Activated CD8-positive, alpha-beta memory T cell treated with anti-CD3 and anti-CD28 coated beads, Interleukin-2, amount 50 U/mL, for 1 hour (primary cell): Measurements from ENCODE around the gene MRPL50.

Experiments used
- DNase-seq: peaks from one replicate; pipeline ENCODE4 v3.0.0-alpha.2; 2020; ENCODE audit errors: extremely low read depth

The MRPL50 gene

GRCh38 chr9:101398068-101398929 is at the start of gene MRPL50, which contains the start of gene ZNF189:
TSS of gene MRPL50 (minus strand) at chr9:101398618. CDS start at chr9:101398592, 26 bp downstream.
TSS of gene ZNF189 (plus strand) at chr9:101398851. CDS start at chr9:101399157, 306 bp downstream.
- DNase-seq, result peak; percentile 94

GRCh38 chr9:101446732-101447131 is 48.3 kb upstream of the MRPL50 start:
- DNase-seq, result no peak

- DNase-seq, result no peak
Measured at GRCh38 chr9:101445353-101446029, 47.1 kb upstream of the MRPL50 start.

- DNase-seq, result no peak
Measured at GRCh38 chr9:101443364-101443771, 45.0 kb upstream of the MRPL50 start.

GRCh38 chr9:101442736-101443135 is 44.3 kb upstream of the MRPL50 start:
- DNase-seq, result no peak

GRCh38 chr9:101442318-101442717 is 43.9 kb upstream of the MRPL50 start:
- DNase-seq, result no peak

GRCh38 chr9:101440714-101441230 is 42.4 kb upstream of the MRPL50 start:
- no peak for DNase-seq

- DNase-seq, result no peak
Measured at GRCh38 chr9:101438523-101438922, 40.1 kb upstream of the MRPL50 start.

GRCh38 chr9:101437806-101438232 is 39.4 kb upstream of the MRPL50 start:
- DNase-seq, result no peak

- no peak for DNase-seq
Measured at GRCh38 chr9:101435601-101436079, 37.2 kb upstream of the MRPL50 start, which contains the start of gene ALDOB. TSS of gene ALDOB (minus strand) at chr9:101435774. CDS start at chr9:101430887, 4,887 bp downstream.

GRCh38 chr9:101434998-101435397 is 36.6 kb upstream of the MRPL50 start:
- DNase-seq, result no peak

- no peak for DNase-seq
Measured at GRCh38 chr9:101433229-101433628, 34.8 kb upstream of the MRPL50 start.

- DNase-seq, result no peak
Measured at GRCh38 chr9:101432740-101433139, 34.3 kb upstream of the MRPL50 start.

GRCh38 chr9:101432171-101432570 is 33.8 kb upstream of the MRPL50 start:
- no peak for DNase-seq

- DNase-seq, result no peak
Measured at GRCh38 chr9:101429736-101430135, 31.3 kb upstream of the MRPL50 start.

GRCh38 chr9:101428909-101429308 is 30.5 kb upstream of the MRPL50 start:
- DNase-seq, result no peak

GRCh38 chr9:101427957-101428655 is 29.7 kb upstream of the MRPL50 start:
- no peak for DNase-seq

GRCh38 chr9:101427358-101427757 is 28.9 kb upstream of the MRPL50 start:
- no peak for DNase-seq

- DNase-seq, result no peak
Measured at GRCh38 chr9:101421653-101422065, 23.2 kb upstream of the MRPL50 start.

GRCh38 chr9:101419863-101420262 is 21.4 kb upstream of the MRPL50 start:
- no peak for DNase-seq

- DNase-seq, result no peak
Measured at GRCh38 chr9:101418518-101419430, 20.4 kb upstream of the MRPL50 start.
